SU-DHL-6 (cell line): ENCODE results near the gene TEAD1.

Experiments
- CTCF ChIP-seq: fragments of 200-600 bp; sonication (generic); IDR thresholded peaks from one replicate; pipeline ENCODE4 v1.5.1; 2017; ENCODE audit warnings: antibody characterized with exemption, mild to moderate bottlenecking, low read length, moderate library complexity; ENCODE audit not compliant: insufficient read depth, poor library complexity, severe bottlenecking
- EZH2phosphoT487 ChIP-seq: fragments of 200-600 bp; sonication (generic), shearing (Covaris generic); conservative IDR thresholded peaks from 2 replicates; pipeline ENCODE4 v1.6.1; 2018; ENCODE audit warnings: mild to moderate bottlenecking, antibody characterized with exemption, low read length, moderate library complexity, mixed read lengths

GRCh38 chr11:12642040-12642439 is 32.2 kb upstream of the TEAD1 start:
- no peak for TF ChIP-seq CTCF
- no peak for TF ChIP-seq EZH2phosphoT487
